Osteoblast (primary cell): ENCODE data around the gene CHRD. TPM values are rescaled to one million over a fixed set of nuclear protein-coding genes. Genes with fewer than 3 reads are reported as not detected.
A peak's percentile ranks its signal among the peaks of the same experiment; 100 is the strongest.

ENCODE experiments used
- DNase-seq: peaks from one replicate; pipeline ENCODE4 v3.0.0; 2011; ENCODE audit warnings: low spot score, mixed read lengths; ENCODE audit not compliant: insufficient read length; ENCODE audit errors: missing footprints
- H2AFZ ChIP-seq: 2 replicates; pipeline ENCODE4 v1.6.0; 2011; ENCODE audit warnings: mild to moderate bottlenecking, low read length
- H3K27ac ChIP-seq: 2 replicates; pipeline ENCODE4 v1.5.1; 2011; ENCODE audit warnings: mild to moderate bottlenecking, low read depth, low read length, moderate library complexity
- H3K27me3 ChIP-seq: 2 replicates; pipeline ENCODE4 v1.6.0; 2012; ENCODE audit warnings: mild to moderate bottlenecking, control low read depth, inconsistent platforms, low read length, moderate library complexity; ENCODE audit not compliant: insufficient read depth
- H3K36me3 ChIP-seq: 2 replicates; pipeline ENCODE4 v1.5.1; 2011; ENCODE audit warnings: mild to moderate bottlenecking, low read length, control low read depth, moderate library complexity; ENCODE audit not compliant: insufficient read depth
- H3K4me1 ChIP-seq: 2 replicates; pipeline ENCODE4 v1.5.1; 2011; ENCODE audit warnings: mild to moderate bottlenecking, low read length, control low read depth, moderate library complexity; ENCODE audit not compliant: insufficient read depth
- H3K4me2 ChIP-seq: 2 replicates; pipeline ENCODE4 v1.6.0; 2011; ENCODE audit warnings: mild to moderate bottlenecking, low read length; ENCODE audit not compliant: insufficient read depth
- H3K4me3 ChIP-seq: fragments of 200-600 bp; sonication (generic); 3 replicates; pipeline ENCODE4 v1.5.1; 2012; ENCODE audit warnings: mild to moderate bottlenecking, low read length, inconsistent platforms; ENCODE audit not compliant: insufficient read depth
- H3K79me2 ChIP-seq: 2 replicates; pipeline ENCODE4 v1.6.0; 2012; ENCODE audit warnings: mild to moderate bottlenecking, low read length, control low read depth, inconsistent platforms; ENCODE audit not compliant: insufficient read depth
- H3K9me3 ChIP-seq: 2 replicates; pipeline ENCODE4 v1.5.1; 2011; ENCODE audit warnings: low read depth, low read length, control low read depth
- H4K20me1 ChIP-seq: 2 replicates; pipeline ENCODE4 v1.6.0; 2012; ENCODE audit warnings: mild to moderate bottlenecking, low read length, control low read depth; ENCODE audit not compliant: insufficient read depth
- total RNA-seq: library from RNA; depleted of rRNA; stranded (reverse); fragments of >200 nt; gene quantifications from 2 replicates; pipeline ENCODE4 v1.2.3, GENCODE V29; 2012
- TF ChIP-seq, protein P1 (sequence below): IDR thresholded peaks from 2 replicates; pipeline ENCODE4 v1.5.1; 2011; ENCODE audit warnings: mild to moderate bottlenecking, low read depth, low read length, moderate library complexity; ENCODE audit errors: extremely low read depth

CHRD gene
- total RNA-seq, 1 donor: 0.36 TPM

DNA sequence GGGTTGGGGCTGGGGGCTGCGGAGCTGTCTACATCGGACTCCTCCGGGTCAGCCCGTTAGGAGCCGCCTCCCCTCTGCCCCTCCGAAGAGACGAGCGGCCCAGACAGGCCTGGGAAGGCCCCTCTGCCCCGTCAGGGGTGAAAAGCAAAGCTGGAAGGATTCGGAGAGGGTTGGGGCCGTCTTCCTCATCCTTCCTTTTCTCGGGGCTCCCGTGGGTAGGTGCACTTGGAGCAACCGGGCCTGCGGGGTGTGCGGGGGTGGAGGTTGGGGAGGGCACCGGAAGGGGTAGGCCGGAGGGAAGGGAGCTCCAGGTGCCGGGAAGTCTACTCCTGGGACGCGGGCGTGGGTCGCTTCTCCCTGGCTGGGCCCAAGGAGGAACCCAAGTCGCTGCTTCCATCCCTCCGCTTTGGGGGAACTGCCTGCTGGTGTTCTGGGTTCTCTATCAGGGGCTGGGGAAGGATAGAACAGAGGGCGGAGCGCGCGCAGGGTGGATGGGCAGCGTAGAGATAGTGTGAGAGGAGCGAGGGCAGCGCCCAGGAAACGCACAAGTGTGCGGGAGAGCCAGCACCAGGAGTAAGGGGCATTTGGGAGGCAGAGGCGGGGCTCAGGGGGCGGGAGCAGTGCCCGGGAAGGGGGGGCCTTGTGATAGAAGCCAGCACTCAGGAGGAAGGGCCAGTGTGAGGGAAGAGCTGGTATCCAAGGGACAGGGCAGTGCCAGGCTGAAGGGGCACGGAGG, 17.8 kb upstream of the CHRD start:
- TF ChIP-seq, protein P1, sequence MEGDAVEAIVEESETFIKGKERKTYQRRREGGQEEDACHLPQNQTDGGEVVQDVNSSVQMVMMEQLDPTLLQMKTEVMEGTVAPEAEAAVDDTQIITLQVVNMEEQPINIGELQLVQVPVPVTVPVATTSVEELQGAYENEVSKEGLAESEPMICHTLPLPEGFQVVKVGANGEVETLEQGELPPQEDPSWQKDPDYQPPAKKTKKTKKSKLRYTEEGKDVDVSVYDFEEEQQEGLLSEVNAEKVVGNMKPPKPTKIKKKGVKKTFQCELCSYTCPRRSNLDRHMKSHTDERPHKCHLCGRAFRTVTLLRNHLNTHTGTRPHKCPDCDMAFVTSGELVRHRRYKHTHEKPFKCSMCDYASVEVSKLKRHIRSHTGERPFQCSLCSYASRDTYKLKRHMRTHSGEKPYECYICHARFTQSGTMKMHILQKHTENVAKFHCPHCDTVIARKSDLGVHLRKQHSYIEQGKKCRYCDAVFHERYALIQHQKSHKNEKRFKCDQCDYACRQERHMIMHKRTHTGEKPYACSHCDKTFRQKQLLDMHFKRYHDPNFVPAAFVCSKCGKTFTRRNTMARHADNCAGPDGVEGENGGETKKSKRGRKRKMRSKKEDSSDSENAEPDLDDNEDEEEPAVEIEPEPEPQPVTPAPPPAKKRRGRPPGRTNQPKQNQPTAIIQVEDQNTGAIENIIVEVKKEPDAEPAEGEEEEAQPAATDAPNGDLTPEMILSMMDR: no peak
- Histone ChIP-seq H3K4me3 (peak overlapping the region; percentile 90), H3K27ac (peak overlapping the region; percentile 96), H3K4me1 (peaks cover 19% of the 10 kb centered on the region), H3K9me3 (no peaks in the 10 kb centered on the region), H3K27me3 (no peaks in the 10 kb centered on the region), H3K79me2 (peaks cover 30% of the 10 kb centered on the region), H2AFZ (peak overlapping the region; percentile 88), H4K20me1 (peaks cover 7% of the 10 kb centered on the region), H3K36me3 (peaks cover 20% of the 10 kb centered on the region), H3K4me2 (peak overlapping the region; percentile 94)
- peak; percentile 94 for DNase-seq

DNA sequence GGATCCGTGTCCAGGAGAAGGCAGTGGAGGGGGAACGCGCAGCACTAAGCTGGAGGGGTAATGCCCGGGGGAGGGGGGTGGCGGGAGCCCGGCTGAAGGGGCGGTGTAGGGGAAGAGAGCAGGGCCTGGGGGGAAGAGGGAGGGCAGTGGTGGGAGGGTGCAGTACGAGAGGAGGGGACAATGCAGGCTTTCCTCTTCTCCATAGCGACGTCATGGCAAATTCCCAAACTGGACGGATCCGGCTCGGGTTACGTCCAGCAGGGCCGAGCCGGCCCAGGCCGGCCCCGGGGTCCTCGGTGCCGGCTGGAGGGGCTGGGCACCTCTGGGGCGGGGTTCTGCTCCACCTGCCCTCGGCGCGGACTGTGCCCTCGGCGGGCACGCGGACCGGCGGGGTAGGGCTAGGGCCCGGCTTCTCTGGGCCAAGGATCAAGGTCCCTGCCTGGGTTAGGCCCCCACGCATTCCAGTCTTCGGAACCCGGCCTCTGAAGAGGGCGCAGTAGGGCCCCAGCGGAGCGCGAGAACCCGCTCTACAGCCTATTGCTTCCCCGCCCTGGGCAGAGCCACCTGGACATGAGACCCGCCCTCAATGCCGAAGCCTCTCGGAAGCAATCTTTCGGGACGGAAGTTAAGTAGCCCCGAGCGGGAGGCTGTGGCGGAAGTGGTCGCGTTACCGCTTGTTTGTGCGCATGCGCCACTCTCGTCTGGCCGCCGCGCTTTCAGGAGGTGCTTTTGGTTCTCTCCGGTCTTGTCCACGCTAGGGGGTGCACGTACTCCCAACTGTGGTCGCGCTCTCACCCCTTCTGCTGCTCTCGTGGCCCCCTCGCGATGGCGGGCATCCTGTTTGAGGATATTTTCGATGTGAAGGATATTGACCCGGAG, 16.9 kb upstream of the CHRD start:
- Histone ChIP-seq H3K79me2 (peaks cover 30% of the 10 kb centered on the region), H3K4me2 (peak overlapping the region; percentile 94), H3K36me3 (peaks cover 25% of the 10 kb centered on the region), H3K27me3 (no peaks in the 10 kb centered on the region), H3K4me3 (peak overlapping the region; percentile 90), H3K27ac (peak overlapping the region; percentile 96), H4K20me1 (peaks cover 9% of the 10 kb centered on the region), H3K4me1 (peaks cover 22% of the 10 kb centered on the region), H3K9me3 (no peaks in the 10 kb centered on the region), H2AFZ (peak overlapping the region; percentile 93)
- peak; percentile 99 for DNase-seq
- TF ChIP-seq, protein P1: peak; percentile 58

DNA sequence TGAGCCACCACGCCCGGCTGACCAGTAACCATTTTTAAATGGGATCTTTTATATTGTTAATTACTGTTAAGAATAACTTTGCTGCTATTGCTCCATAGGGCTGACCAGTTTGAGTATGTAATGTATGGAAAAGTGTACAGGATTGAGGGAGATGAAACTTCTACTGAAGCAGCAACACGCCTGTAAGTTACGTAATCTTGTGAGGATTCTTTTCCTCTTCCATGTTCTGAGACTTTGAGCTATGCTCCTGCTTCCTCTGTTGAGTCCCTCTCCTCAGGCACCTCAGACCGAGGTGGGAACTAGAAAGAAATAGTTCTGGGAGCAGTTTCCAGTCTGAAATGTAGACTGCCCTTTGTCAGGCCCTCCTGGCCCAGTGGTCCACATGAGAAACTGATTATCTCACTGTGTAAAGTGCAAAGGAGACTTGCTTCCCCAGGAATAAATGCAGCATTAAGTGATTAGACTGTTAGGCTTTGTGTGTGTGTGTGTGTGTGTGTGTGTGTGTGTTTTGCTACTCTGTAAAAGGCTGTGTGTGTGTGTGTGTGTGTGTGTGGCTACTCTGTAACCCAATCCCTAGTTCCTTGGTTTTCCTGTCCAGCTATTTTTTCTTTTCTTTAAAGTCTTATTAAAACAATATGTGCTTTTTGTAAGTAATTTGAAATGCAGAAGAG, 13.1 kb upstream of the CHRD start:
- Histone ChIP-seq H3K36me3 (peaks cover 29% of the 10 kb centered on the region), H2AFZ (no peak overlapping the region), H3K4me1 (peaks cover 29% of the 10 kb centered on the region), H3K9me3 (no peaks in the 10 kb centered on the region), H3K27ac (no peak overlapping the region), H3K4me3 (no peak overlapping the region), H3K4me2 (no peak overlapping the region), H3K27me3 (no peaks in the 10 kb centered on the region), H4K20me1 (peaks cover 23% of the 10 kb centered on the region), H3K79me2 (peaks cover 25% of the 10 kb centered on the region)
- TF ChIP-seq, protein P1: no peak
- DNase-seq: no peak
